Measurements from ENCODE around the gene SBF1.

Gene SBF1

GRCh38 chr22:50471197-50471847 is 3.5 kb downstream of the SBF1 start:
- peak overlapping the region; percentile 82 for H4K8ac ChIP-seq (ENCODE audit: low read depth, low read length)
- peak overlapping the region; percentile 70 for H2AK5ac ChIP-seq (ENCODE audit: low read depth, low read length)
- no peak overlapping the region for H2BK15ac ChIP-seq (ENCODE audit: low read length)
- H3K36me3 ChIP-seq (replicated peaks in 1 of 2; ENCODE audit: control insufficient read depth in 2 of 2, insufficient read depth in 2 of 2, low read length in 2 of 2), result peaks cover 10 to 44% of the 10 kb centered on the region in 2 donors
- no peak for DNase-seq (ENCODE audit: low spot score)
- H3K9ac ChIP-seq (ENCODE audit: low read depth, low read length, poor library complexity), result peak overlapping the region; percentile 44
- no peak overlapping the region for H3K18ac ChIP-seq (ENCODE audit: low read length)
- H3K4me2 ChIP-seq (ENCODE audit: insufficient read depth, low read length, poor library complexity, severe bottlenecking), result no peak overlapping the region
- H3K27me3 ChIP-seq (ENCODE audit: control insufficient read depth in 3 of 3, insufficient read depth in 3 of 3, low read depth in 1 of 3, low read length in 3 of 3), result no peaks in the 10 kb centered on the region
- WGBS, 2 donors (ENCODE audit: extremely low coverage in 2 of 2, insufficient read length in 2 of 2, insufficient replicate concordance in 1 of 2), result no CpG with 5 or more reads among the region's 21 CpGs
- H2BK120ac ChIP-seq (ENCODE audit: low read depth, low read length), result no peak overlapping the region
- H3K4me3 ChIP-seq (ENCODE audit: low read length in 2 of 2), result no peak overlapping the region
- H2AFZ ChIP-seq (ENCODE audit: low read length), result no peak overlapping the region
- H3K4ac ChIP-seq (ENCODE audit: low read length), result no peak overlapping the region
- H3K23ac ChIP-seq (ENCODE audit: low read depth, low read length, poor library complexity), result peak overlapping the region; percentile 80
- H3K4me1 ChIP-seq (ENCODE audit: control insufficient read depth in 2 of 2, insufficient read depth in 1 of 2, low read depth in 1 of 2, low read length in 2 of 2), result peaks cover 10 to 15% of the 10 kb centered on the region in 2 donors
- no peaks in the 10 kb centered on the region for H3K9me3 ChIP-seq (replicated peaks in 1 of 2; ENCODE audit: control insufficient read depth in 2 of 2, insufficient read depth in 1 of 2, low read depth in 1 of 2, low read length in 2 of 2)
- no peak overlapping the region for H3K27ac ChIP-seq (replicated peaks; ENCODE audit: low read length)
- no peak overlapping the region for H2BK5ac ChIP-seq (ENCODE audit: low read length)
- H2BK12ac ChIP-seq (ENCODE audit: low read length), result no peak overlapping the region
- H3K79me1 ChIP-seq (ENCODE audit: low read depth, low read length), result peaks cover 62% of the 10 kb centered on the region
- no peak overlapping the region for H4K91ac ChIP-seq (ENCODE audit: low read depth, low read length, poor library complexity)
- H3K14ac ChIP-seq (ENCODE audit: low read length), result no peak overlapping the region

- Histone ChIP-seq H2AFZ (ENCODE audit: low read length) (no peak overlapping the region), H3K9ac (ENCODE audit: low read depth, low read length, poor library complexity) (no peak overlapping the region), H3K79me1 (ENCODE audit: low read depth, low read length) (peaks cover 63% of the 10 kb centered on the region), H3K27ac (replicated peaks; ENCODE audit: low read length) (no peak overlapping the region), H3K4ac (ENCODE audit: low read length) (no peak overlapping the region), H4K91ac (ENCODE audit: low read depth, low read length, poor library complexity) (no peak overlapping the region), H2AK5ac (ENCODE audit: low read depth, low read length) (no peak overlapping the region), H2BK5ac (ENCODE audit: low read length) (no peak overlapping the region), H3K4me3 (ENCODE audit: low read length in 2 of 2) (no peak overlapping the region), H3K27me3 (ENCODE audit: control insufficient read depth in 3 of 3, insufficient read depth in 3 of 3, low read depth in 1 of 3, low read length in 3 of 3) (no peaks in the 10 kb centered on the region), H3K14ac (ENCODE audit: low read length) (no peak overlapping the region), H3K9me3 (replicated peaks in 1 of 2; ENCODE audit: control insufficient read depth in 2 of 2, insufficient read depth in 1 of 2, low read depth in 1 of 2, low read length in 2 of 2) (no peaks in the 10 kb centered on the region), H3K18ac (ENCODE audit: low read length) (no peak overlapping the region), H3K4me1 (ENCODE audit: control insufficient read depth in 2 of 2, insufficient read depth in 1 of 2, low read depth in 1 of 2, low read length in 2 of 2) (peaks cover 9 to 13% of the 10 kb centered on the region in 2 donors), H3K23ac (ENCODE audit: low read depth, low read length, poor library complexity) (peak overlapping the region; percentile 67), H3K36me3 (replicated peaks in 1 of 2; ENCODE audit: control insufficient read depth in 2 of 2, insufficient read depth in 2 of 2, low read length in 2 of 2) (peaks cover 17 to 52% of the 10 kb centered on the region in 2 donors), H2BK15ac (ENCODE audit: low read length) (no peak overlapping the region), H3K4me2 (ENCODE audit: insufficient read depth, low read length, poor library complexity, severe bottlenecking) (no peak overlapping the region), H2BK12ac (ENCODE audit: low read length) (no peak overlapping the region), H2BK120ac (ENCODE audit: low read depth, low read length) (no peak overlapping the region), H4K8ac (ENCODE audit: low read depth, low read length) (no peak overlapping the region)
- no CpG with 5 or more reads among the region's 6 CpGs for WGBS, 2 donors (ENCODE audit: extremely low coverage in 2 of 2, insufficient read length in 2 of 2, insufficient replicate concordance in 1 of 2)
- DNase-seq (ENCODE audit: low spot score), result no peak
Observed at GRCh38 chr22:50470491-50470890, 4.3 kb downstream of the SBF1 start.

- Histone ChIP-seq H2BK15ac (ENCODE audit: low read length) (no peak overlapping the region), H3K4me2 (ENCODE audit: insufficient read depth, low read length, poor library complexity, severe bottlenecking) (no peak overlapping the region), H2BK120ac (ENCODE audit: low read depth, low read length) (no peak overlapping the region), H2AK5ac (ENCODE audit: low read depth, low read length) (peak overlapping the region; percentile 52), H3K4me3 (ENCODE audit: low read length in 2 of 2) (no peak overlapping the region), H2BK12ac (ENCODE audit: low read length) (peak overlapping the region; percentile 22), H3K79me1 (ENCODE audit: low read depth, low read length) (peaks cover 62% of the 10 kb centered on the region), H2BK5ac (ENCODE audit: low read length) (peak overlapping the region; percentile 66), H3K9ac (ENCODE audit: low read depth, low read length, poor library complexity) (peak overlapping the region; percentile 86), H3K18ac (ENCODE audit: low read length) (no peak overlapping the region), H3K23ac (ENCODE audit: low read depth, low read length, poor library complexity) (peak overlapping the region; percentile 80), H3K9me3 (replicated peaks in 1 of 2; ENCODE audit: control insufficient read depth in 2 of 2, insufficient read depth in 1 of 2, low read depth in 1 of 2, low read length in 2 of 2) (no peaks in the 10 kb centered on the region), H3K27ac (replicated peaks; ENCODE audit: low read length) (no peak overlapping the region), H3K14ac (ENCODE audit: low read length) (peak overlapping the region; percentile 47), H4K8ac (ENCODE audit: low read depth, low read length) (no peak overlapping the region), H3K4me1 (ENCODE audit: control insufficient read depth in 2 of 2, insufficient read depth in 1 of 2, low read depth in 1 of 2, low read length in 2 of 2) (peaks cover 6 to 11% of the 10 kb centered on the region in 2 donors), H4K91ac (ENCODE audit: low read depth, low read length, poor library complexity) (no peak overlapping the region), H3K27me3 (ENCODE audit: control insufficient read depth in 3 of 3, insufficient read depth in 3 of 3, low read depth in 1 of 3, low read length in 3 of 3) (no peaks in the 10 kb centered on the region), H3K36me3 (replicated peaks in 1 of 2; ENCODE audit: control insufficient read depth in 2 of 2, insufficient read depth in 2 of 2, low read length in 2 of 2) (peaks cover 25 to 61% of the 10 kb centered on the region in 2 donors), H3K4ac (ENCODE audit: low read length) (peak overlapping the region; percentile 89), H2AFZ (ENCODE audit: low read length) (no peak overlapping the region)
- whole genome bisulfite sequencing, 2 donors (ENCODE audit: extremely low coverage in 2 of 2, insufficient read length in 2 of 2, insufficient replicate concordance in 1 of 2), result no CpG with 5 or more reads among the region's 25 CpGs
- DNase-seq (ENCODE audit: low spot score), result no peak
Observed at GRCh38 chr22:50469377-50470305, 5.2 kb downstream of the SBF1 start.

- no CpG with 5 or more reads among the region's 8 CpGs for WGBS, 2 donors (ENCODE audit: extremely low coverage in 2 of 2, insufficient read length in 2 of 2, insufficient replicate concordance in 1 of 2)
- Histone ChIP-seq H3K4me3 (ENCODE audit: low read length in 2 of 2) (no peak overlapping the region), H2BK15ac (ENCODE audit: low read length) (no peak overlapping the region), H3K9ac (ENCODE audit: low read depth, low read length, poor library complexity) (no peak overlapping the region), H3K27me3 (ENCODE audit: control insufficient read depth in 3 of 3, insufficient read depth in 3 of 3, low read depth in 1 of 3, low read length in 3 of 3) (no peaks in the 10 kb centered on the region), H2BK120ac (ENCODE audit: low read depth, low read length) (no peak overlapping the region), H3K4ac (ENCODE audit: low read length) (no peak overlapping the region), H4K91ac (ENCODE audit: low read depth, low read length, poor library complexity) (no peak overlapping the region), H3K27ac (replicated peaks; ENCODE audit: low read length) (no peak overlapping the region), H2BK5ac (ENCODE audit: low read length) (no peak overlapping the region), H3K79me1 (ENCODE audit: low read depth, low read length) (peaks cover 53% of the 10 kb centered on the region), H3K18ac (ENCODE audit: low read length) (no peak overlapping the region), H4K8ac (ENCODE audit: low read depth, low read length) (no peak overlapping the region), H3K36me3 (replicated peaks in 1 of 2; ENCODE audit: control insufficient read depth in 2 of 2, insufficient read depth in 2 of 2, low read length in 2 of 2) (peaks cover 35 to 70% of the 10 kb centered on the region in 2 donors), H3K9me3 (replicated peaks in 1 of 2; ENCODE audit: control insufficient read depth in 2 of 2, insufficient read depth in 1 of 2, low read depth in 1 of 2, low read length in 2 of 2) (no peaks in the 10 kb centered on the region), H3K4me2 (ENCODE audit: insufficient read depth, low read length, poor library complexity, severe bottlenecking) (no peak overlapping the region), H3K4me1 (ENCODE audit: control insufficient read depth in 2 of 2, insufficient read depth in 1 of 2, low read depth in 1 of 2, low read length in 2 of 2) (peaks cover 2 to 7% of the 10 kb centered on the region in 2 donors), H2AFZ (ENCODE audit: low read length) (no peak overlapping the region), H2AK5ac (ENCODE audit: low read depth, low read length) (no peak overlapping the region), H3K14ac (ENCODE audit: low read length) (no peak overlapping the region), H2BK12ac (ENCODE audit: low read length) (no peak overlapping the region), H3K23ac (ENCODE audit: low read depth, low read length, poor library complexity) (no peak overlapping the region)
- DNase-seq (ENCODE audit: low spot score), result no peak
Observed at GRCh38 chr22:50468626-50469025, 6.2 kb downstream of the SBF1 start.

Measured in neuronal stem cell (in vitro differentiated cells).